Measurements from ENCODE around the gene UNC5CL. TPM values are rescaled to one million over a fixed set of nuclear protein-coding genes. Genes with fewer than 3 reads are reported as not detected.

Gene UNC5CL
- total and polyA plus RNA-seq, 2 of the 8 experiments (the other 6 are each of a cell fraction or from before 2014, with no cell fraction given) = 1.3 to 1.7 TPM

GRCh38 chr6:41071923-41072835 is 33.2 kb upstream of the UNC5CL start, which contains the start of gene OARD1 (continued):
- no peak for TF ChIP-seq ATF2 (IDR thresholded peaks at IDR 0.05; ENCODE audit: low read length)
- TF ChIP-seq RFX5 (IDR thresholded peaks at IDR 0.05; ENCODE audit: borderline replicate concordance, low read depth, low read length) = no peak
- TF ChIP-seq ATF3 (IDR thresholded peaks at IDR 0.05; ENCODE audit: insufficient read depth, low read depth, low read length) = 0 out of 2 replicates have a peak, but pooled peaks have one; percentile 13
- TF ChIP-seq ZNF274 (IDR thresholded peaks at IDR 0.05; ENCODE audit: borderline replicate concordance, extremely low read depth, low read length) = no peak
- TF ChIP-seq NANOG (IDR thresholded peaks at IDR 0.05; ENCODE audit: insufficient read depth, low read depth, low read length, poor library complexity, severe bottlenecking) = no peak
- peak; percentile 23; the same call in 1 of the 2 replicates for TF ChIP-seq SP2 (IDR thresholded peaks at IDR 0.05; ENCODE audit: low read length)
- no peak for TF ChIP-seq POU5F1 (IDR thresholded peaks at IDR 0.05; ENCODE audit: low read depth, low read length)

Measured in H1 (cell line).